ENCODE measurements around the gene UPF2.
"Not testable (repeated sequence)": the region's sequence is repeated elsewhere in the genome, so short reads cannot be mapped to it uniquely, and the experiment has no call there.

UPF2 gene

GRCh38 chr10:11901833-11902475 is 140.7 kb downstream of the UPF2 start:
- no peak for DNase-seq (ENCODE audit: low read depth)

DNA sequence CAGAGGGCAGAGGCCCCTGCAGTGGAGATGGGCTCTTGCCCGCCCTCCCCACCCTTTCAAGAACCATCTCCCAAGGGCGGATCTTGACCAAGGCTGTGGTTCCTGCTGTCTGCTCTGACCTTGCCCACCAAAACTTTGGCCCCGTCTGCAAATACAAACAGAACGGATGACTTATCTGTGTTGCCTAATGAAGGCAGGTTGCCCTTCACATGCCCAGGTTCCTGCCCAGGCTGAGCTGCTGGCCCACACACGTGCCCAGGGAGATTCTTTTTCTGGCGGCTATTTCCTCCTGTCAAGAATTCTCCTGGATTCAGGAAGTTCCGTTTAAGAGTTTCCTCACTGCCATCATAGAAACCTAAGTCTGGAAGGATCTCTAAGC is 141.2 kb downstream of the UPF2 start:
- no peak for DNase-seq (ENCODE audit: low read depth)

- no peak for DNase-seq (ENCODE audit: low read depth)
Observed at GRCh38 chr10:11901036-11901301, 141.6 kb downstream of the UPF2 start.

DNA sequence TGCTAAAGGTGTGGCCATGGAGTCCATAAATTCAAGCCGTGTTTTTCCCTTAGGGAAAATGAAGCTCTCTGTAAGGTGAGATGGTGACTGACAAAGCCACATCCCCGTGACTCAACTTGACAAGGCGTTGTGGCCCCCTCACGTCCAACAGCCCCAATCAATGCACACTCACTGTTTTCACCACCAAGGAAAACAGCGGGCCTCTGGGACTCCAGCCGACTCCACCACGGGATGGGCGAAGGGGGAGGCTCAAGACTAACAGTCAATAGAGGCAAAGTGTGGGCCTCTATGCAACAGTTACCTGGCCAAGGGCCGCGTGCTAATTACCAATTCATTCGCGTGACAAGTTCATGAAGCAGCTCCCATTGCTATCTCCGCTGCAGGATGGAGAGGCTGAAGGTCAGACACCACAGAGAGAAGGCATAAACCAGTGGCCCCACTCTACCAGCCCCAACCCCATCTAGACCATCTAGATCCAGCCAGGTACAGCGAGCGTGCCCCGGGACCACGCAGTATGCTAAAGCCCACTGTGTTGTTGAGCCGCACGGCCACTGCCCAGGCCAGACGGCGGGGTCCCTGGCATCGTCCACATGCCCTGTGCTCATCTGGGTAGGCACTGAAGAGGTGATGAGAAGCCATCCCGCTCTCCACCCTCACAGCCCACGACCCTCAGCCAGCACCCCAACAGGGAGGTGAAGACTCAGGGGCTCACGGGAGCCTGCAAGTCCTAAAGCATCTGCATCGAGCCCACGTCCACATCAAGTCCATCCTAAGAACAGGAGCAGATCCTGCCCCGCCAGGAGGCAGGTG is 143.3 kb downstream of the UPF2 start:
- no peak for DNase-seq (ENCODE audit: low read depth)

GRCh38 chr10:11898372-11899066 is 144.1 kb downstream of the UPF2 start:
- no peak for DNase-seq (ENCODE audit: low read depth)

GRCh38 chr10:11898033-11898371 is 144.6 kb downstream of the UPF2 start:
- no peak for DNase-seq (ENCODE audit: low read depth)

GRCh38 chr10:11896549-11897200 is 145.9 kb downstream of the UPF2 start:
- DNase-seq (ENCODE audit: low read depth) = no peak

GRCh38 chr10:11895598-11895997 is 147.0 kb downstream of the UPF2 start:
- no peak for DNase-seq (ENCODE audit: low read depth)

DNA sequence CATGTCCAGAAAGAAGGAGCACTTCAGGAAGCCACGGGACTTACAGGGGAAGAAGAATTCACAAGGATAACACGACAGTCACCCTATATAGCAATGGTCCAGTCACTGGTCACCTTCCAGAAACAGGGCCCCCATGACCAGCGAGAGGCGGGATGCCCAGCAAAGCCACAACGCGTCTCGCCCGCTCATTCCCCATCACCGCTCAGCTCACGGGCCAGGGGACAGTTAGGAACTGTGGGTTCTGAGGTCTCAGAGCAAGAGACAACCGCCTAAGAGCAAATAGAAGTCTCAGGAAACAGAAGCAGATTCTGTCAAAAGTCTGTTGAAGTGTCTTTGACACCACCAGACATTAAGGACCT is 147.5 kb downstream of the UPF2 start:
- no peak for DNase-seq (ENCODE audit: low read depth)

- DNase-seq (ENCODE audit: low read depth) = no peak
Observed at GRCh38 chr10:11894381-11895107, 148.1 kb downstream of the UPF2 start.

DNA sequence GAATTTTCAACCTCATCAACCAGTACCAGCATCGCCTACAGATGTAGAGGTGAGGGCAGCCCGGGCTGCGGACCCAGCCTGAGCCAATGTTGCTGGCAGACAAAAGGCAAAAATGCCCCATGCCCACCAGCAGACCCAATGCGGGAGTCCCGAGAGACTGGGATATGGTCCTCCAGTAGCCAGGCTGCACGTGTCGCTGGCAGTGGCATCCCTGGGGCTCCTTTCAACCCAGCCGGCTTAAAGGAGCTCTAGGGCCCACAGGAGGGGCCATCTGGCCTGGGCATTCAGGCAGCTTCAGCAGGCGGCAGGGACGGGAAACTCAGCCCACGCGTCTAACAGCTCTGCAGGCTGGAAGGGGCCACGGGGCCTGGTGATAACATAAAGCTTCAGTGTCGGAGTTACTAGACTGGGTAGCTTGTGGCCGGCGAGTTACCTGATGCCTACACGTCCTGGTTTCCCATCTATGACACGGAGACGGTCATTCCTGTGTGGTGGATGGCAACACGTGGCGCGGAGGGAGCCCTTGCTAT is 148.8 kb downstream of the UPF2 start:
- no peak for DNase-seq (ENCODE audit: low read depth)

DNA sequence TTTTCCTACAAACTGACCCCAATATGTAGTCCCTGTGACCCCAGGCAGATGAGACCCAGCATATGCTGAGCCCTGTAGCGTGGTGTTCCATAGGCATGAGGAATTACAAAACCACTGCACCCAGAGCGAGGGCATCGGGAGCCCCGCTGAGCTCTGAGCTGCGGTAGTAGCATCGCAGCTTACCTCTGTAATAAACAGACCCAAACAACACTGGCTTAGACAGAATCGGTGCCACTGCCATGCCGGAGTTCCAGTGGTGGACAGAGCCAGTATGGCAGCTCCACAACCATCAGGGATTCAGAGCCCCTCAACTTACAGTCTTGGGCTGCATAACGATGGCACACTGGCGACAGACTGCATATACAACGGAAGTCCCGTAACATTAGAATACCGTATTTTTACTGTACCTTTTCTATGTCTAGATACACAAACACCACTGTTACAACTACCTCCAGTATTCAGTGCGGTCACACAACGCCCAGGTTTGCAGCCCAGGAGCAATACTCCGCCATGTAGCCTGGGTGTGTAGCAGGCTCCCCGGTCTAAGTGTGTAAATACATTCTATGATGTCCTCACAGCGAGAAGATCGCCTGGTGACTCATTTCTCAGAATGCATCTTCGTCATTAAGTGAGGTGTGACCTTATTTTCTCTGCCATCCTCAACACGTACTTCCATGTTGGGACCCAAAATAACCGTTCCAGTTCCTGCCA is 150.7 kb downstream of the UPF2 start:
- no peak for DNase-seq (ENCODE audit: low read depth)

GRCh38 chr10:11889263-11889662 is 153.3 kb downstream of the UPF2 start:
- not testable (repeated sequence) for DNase-seq (ENCODE audit: low read depth)

- no peak for DNase-seq (ENCODE audit: low read depth)
Observed at GRCh38 chr10:11887381-11888227, 155.0 kb downstream of the UPF2 start.

DNA sequence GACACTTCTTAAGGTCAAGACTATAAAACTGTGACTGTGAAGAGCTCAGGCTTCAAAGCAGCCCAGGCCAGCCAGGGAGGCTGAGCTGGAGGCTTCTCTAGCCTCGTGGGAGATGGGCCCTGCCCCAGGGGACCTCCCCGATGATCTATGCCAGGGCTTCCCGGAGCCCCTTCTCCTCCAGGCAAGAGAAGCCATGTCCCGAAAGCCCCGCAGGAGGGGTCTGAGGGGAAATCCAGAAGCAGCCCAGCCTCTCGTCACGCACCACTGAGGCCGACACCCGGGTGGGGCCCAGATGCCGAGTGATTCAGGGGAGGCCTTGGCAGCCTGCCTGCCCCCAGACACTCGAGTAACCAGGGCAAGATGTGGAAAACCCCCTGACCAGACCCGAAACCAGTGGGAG is 155.8 kb downstream of the UPF2 start:
- no peak for DNase-seq (ENCODE audit: low read depth)

DNA sequence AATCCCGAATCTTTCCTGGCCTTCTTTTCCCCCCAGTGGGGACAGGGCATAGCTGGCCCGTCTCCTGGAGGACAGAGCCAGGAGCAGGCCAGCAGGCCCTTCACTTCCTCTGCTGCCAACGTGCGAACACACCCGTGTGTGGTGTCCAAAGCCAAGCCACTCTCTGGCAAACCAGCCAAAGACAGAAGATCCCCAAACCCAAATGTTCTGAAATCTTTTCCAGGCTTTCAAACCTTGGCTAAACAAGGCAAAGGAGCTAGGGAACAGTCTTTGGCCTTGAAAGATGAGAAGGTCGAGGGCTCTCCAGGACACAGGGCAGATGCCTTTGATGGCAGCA is 156.5 kb downstream of the UPF2 start:
- DNase-seq (ENCODE audit: low read depth) = no peak

GRCh38 chr10:11885437-11886137 is 157.0 kb downstream of the UPF2 start:
- no peak for DNase-seq (ENCODE audit: low read depth)

- no peak for DNase-seq (ENCODE audit: low read depth)
Observed at GRCh38 chr10:11884706-11885423, 157.7 kb downstream of the UPF2 start.

GRCh38 chr10:11882646-11883375 is 159.8 kb downstream of the UPF2 start:
- no peak for DNase-seq (ENCODE audit: low read depth)
